ENCODE results near the gene FOSL2.

DNA sequence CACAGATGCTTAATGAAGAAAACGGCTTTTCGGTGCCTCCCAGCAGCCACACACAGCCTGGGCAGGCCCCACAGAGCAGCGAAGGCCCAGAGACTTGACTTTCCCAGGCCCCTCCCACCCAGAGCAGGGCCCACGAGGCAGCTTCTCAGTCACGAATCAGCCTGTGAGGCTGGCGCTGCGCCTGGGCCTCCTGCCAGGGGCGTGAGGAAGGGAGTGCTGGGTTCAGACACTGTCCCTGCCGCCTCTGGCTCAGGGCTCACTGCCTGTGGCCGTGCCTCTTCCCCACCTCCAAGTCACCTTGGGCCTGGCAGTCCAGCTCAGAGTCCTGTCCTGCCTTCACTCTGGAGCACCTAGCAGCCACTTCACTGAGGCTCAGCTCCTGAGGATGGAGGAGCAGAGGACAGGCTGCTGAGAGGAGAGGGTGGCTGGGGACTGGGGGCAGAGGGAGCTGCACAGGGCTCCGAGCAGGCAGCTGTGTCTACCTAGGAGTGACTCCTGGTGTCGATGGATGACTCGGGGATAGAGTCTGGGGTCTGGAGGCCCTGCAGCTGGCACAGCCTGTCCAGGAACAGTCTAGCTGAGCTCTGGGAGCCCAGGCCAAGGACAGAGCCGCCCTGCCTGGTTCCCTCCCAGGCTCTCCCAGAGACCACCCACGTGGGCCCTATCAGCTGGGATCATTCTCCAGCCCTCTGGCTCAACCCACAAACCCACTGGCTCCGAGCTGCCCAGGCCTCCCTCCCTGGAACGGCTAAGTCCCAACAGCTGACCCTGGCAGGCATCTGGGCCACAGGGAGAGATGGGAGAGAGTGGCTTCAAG lies 36.4 kb upstream of the FOSL2 start:
- TF ChIP-seq, protein P1, sequence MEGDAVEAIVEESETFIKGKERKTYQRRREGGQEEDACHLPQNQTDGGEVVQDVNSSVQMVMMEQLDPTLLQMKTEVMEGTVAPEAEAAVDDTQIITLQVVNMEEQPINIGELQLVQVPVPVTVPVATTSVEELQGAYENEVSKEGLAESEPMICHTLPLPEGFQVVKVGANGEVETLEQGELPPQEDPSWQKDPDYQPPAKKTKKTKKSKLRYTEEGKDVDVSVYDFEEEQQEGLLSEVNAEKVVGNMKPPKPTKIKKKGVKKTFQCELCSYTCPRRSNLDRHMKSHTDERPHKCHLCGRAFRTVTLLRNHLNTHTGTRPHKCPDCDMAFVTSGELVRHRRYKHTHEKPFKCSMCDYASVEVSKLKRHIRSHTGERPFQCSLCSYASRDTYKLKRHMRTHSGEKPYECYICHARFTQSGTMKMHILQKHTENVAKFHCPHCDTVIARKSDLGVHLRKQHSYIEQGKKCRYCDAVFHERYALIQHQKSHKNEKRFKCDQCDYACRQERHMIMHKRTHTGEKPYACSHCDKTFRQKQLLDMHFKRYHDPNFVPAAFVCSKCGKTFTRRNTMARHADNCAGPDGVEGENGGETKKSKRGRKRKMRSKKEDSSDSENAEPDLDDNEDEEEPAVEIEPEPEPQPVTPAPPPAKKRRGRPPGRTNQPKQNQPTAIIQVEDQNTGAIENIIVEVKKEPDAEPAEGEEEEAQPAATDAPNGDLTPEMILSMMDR (IDR thresholded peaks at IDR 0.05) = no peak
- TF ChIP-seq EZH2 (IDR thresholded peaks at IDR 0.05; ENCODE audit: borderline replicate concordance, insufficient read depth, low read depth, low read length, poor library complexity, severe bottlenecking) = no peak
